ENCODE measurements around the gene HIGD1C. TPM values are rescaled to one million over a fixed set of nuclear protein-coding genes. Genes with fewer than 3 reads are reported as not detected.

HIGD1C gene
- total RNA-seq, 1 experiment from 2014 or later, result not detected

GRCh38 chr12:50990147-50990727 is 37.9 kb downstream of the HIGD1C start:
- CTCF ChIA-PET, result no interaction called here
- Mint-ChIP-seq H3K9me3 (ENCODE audit: unreplicated experiment) (no peaks in the 10 kb centered on the region), H3K27me3 (ENCODE audit: insufficient read depth, unreplicated experiment) (no peaks in the 10 kb centered on the region), H3K27ac (ENCODE audit: unreplicated experiment) (no peak overlapping the region), H3K4me3 (ENCODE audit: unreplicated experiment) (no peak overlapping the region), H3K36me3 (ENCODE audit: insufficient read depth, unreplicated experiment) (peaks cover 81% of the 10 kb centered on the region), H3K4me1 (ENCODE audit: low read depth, unreplicated experiment) (peaks cover 9% of the 10 kb centered on the region)
- no peak for TF ChIP-seq CTCF (IDR thresholded peaks at IDR 0.05; ENCODE audit: insufficient read depth in 1 of 2, low read depth in 1 of 2, low read length in 1 of 2, severe bottlenecking in 1 of 2, unreplicated experiment in 1 of 2)
- H3K36me3 ChIP-seq (ENCODE audit: control insufficient read depth, insufficient read depth, low read length), result peaks cover 6% of the 10 kb centered on the region
- H3K27me3 ChIP-seq (replicated peaks; ENCODE audit: control insufficient read depth, insufficient read depth, low read length), result no peaks in the 10 kb centered on the region
- H3K4me1 ChIP-seq, result no peaks in the 10 kb centered on the region
- H3K9me3 ChIP-seq, result no peaks in the 10 kb centered on the region
- no TSS peak for BruUV-seq (replicated peaks)
- POLR2A ChIA-PET, result no interaction called here
- no peak for DNase-seq
- intact Hi-C loops (cut with micrococcal nuclease; ENCODE audit: unreplicated experiment), result no loop called here
- H3K4me3 ChIP-seq (ENCODE audit: low read depth, low read length), result no peak overlapping the region

GRCh38 chr12:50990791-50991190 is 38.4 kb downstream of the HIGD1C start:
- ChIA-PET CTCF (no interaction called here), POLR2A (no interaction called here)
- peaks cover 8% of the 10 kb centered on the region for H3K4me1 Mint-ChIP-seq (ENCODE audit: low read depth, unreplicated experiment)
- Histone ChIP-seq H3K4me3 (ENCODE audit: low read depth, low read length) (no peak overlapping the region), H3K27me3 (replicated peaks; ENCODE audit: control insufficient read depth, insufficient read depth, low read length) (no peaks in the 10 kb centered on the region), H3K36me3 (ENCODE audit: control insufficient read depth, insufficient read depth, low read length) (peaks cover 6% of the 10 kb centered on the region), H3K9me3 (no peaks in the 10 kb centered on the region), H3K4me1 (no peaks in the 10 kb centered on the region)
- no peaks in the 10 kb centered on the region for H3K27me3 Mint-ChIP-seq (ENCODE audit: insufficient read depth, unreplicated experiment)
- BruUV-seq (replicated peaks), result no TSS peak
- no peak for TF ChIP-seq CTCF (IDR thresholded peaks at IDR 0.05; ENCODE audit: insufficient read depth in 1 of 2, low read depth in 1 of 2, low read length in 1 of 2, severe bottlenecking in 1 of 2, unreplicated experiment in 1 of 2)
- H3K9me3 Mint-ChIP-seq (ENCODE audit: unreplicated experiment), result no peaks in the 10 kb centered on the region
- H3K27ac Mint-ChIP-seq (ENCODE audit: unreplicated experiment), result no peak overlapping the region
- intact Hi-C loops (cut with micrococcal nuclease; ENCODE audit: unreplicated experiment), result no loop called here
- no peak for DNase-seq
- peaks cover 86% of the 10 kb centered on the region for H3K36me3 Mint-ChIP-seq (ENCODE audit: insufficient read depth, unreplicated experiment)
- H3K4me3 Mint-ChIP-seq (ENCODE audit: unreplicated experiment), result no peak overlapping the region

- Mint-ChIP-seq H3K4me1 (ENCODE audit: low read depth, unreplicated experiment) (peaks cover 8% of the 10 kb centered on the region), H3K36me3 (ENCODE audit: insufficient read depth, unreplicated experiment) (peaks cover 89% of the 10 kb centered on the region), H3K27ac (ENCODE audit: unreplicated experiment) (no peak overlapping the region), H3K4me3 (ENCODE audit: unreplicated experiment) (no peak overlapping the region), H3K27me3 (ENCODE audit: insufficient read depth, unreplicated experiment) (no peaks in the 10 kb centered on the region), H3K9me3 (ENCODE audit: unreplicated experiment) (no peaks in the 10 kb centered on the region)
- Histone ChIP-seq H3K9me3 (no peaks in the 10 kb centered on the region), H3K4me1 (no peaks in the 10 kb centered on the region), H3K4me3 (ENCODE audit: low read depth, low read length) (no peak overlapping the region), H3K36me3 (ENCODE audit: control insufficient read depth, insufficient read depth, low read length) (peaks cover 6% of the 10 kb centered on the region), H3K27me3 (replicated peaks; ENCODE audit: control insufficient read depth, insufficient read depth, low read length) (no peaks in the 10 kb centered on the region)
- ChIA-PET CTCF (no interaction called here), POLR2A (interaction anchor here (0.5 kb wide), 1 partner anchor 90 kb away, joined by 7 read pairs; no protein-coding TSS in a partner anchor)
- no peak for DNase-seq
- intact Hi-C loops (cut with micrococcal nuclease; ENCODE audit: unreplicated experiment), result no loop called here
- BruUV-seq (replicated peaks), result no TSS peak
- no peak for TF ChIP-seq CTCF (IDR thresholded peaks at IDR 0.05; ENCODE audit: insufficient read depth in 1 of 2, low read depth in 1 of 2, low read length in 1 of 2, severe bottlenecking in 1 of 2, unreplicated experiment in 1 of 2)
These were observed 38.9 kb downstream of the HIGD1C start for GRCh38 chr12:50991291-50991690.
